Measurements from ENCODE around the gene C10orf143.

The C10orf143 gene

GRCh38 chr10:130110246-130111112 is at the start of gene C10orf143:
C10orf143 (minus strand) TSS chr10:130110830; CDS start chr10:130110772, 58 bp downstream.
- Histone ChIP-seq H3K4me1 (ENCODE audit: control insufficient read depth, insufficient read depth, low read length) (no peaks in the 10 kb centered on the region), H3K36me3 (ENCODE audit: control insufficient read depth in 2 of 2, insufficient read depth in 1 of 2, low read length in 2 of 2) (peaks cover 0 to 3% of the 10 kb centered on the region in 2 experiments; a peak in 1 of 3 replicates), H3K27ac (ENCODE audit: extremely low read depth, low read depth, low read length) (peak within 1 kb of the TSS; percentile 94), H3K9me3 (ENCODE audit: control insufficient read depth, insufficient read depth, low read depth, low read length) (no peaks in the 10 kb centered on the region), H3K4me3 (ENCODE audit: low read depth, low read length) (peak within 1 kb of the TSS; percentile 72)
- POLR2A ChIA-PET: interaction anchor here (0.6 to 3.1 kb wide), 18 partner anchors 10 to 160 kb away, joined by 3 to 127 read pairs (median 4); partner anchors contain the start of gene GLRX3
- CTCF ChIA-PET: interaction anchor here (0.6 to 2.2 kb wide), 27 partner anchors 9 to 900 kb away, joined by 3 to 14 read pairs (median 4); partner anchors contain the start of gene GLRX3
- TF ChIP-seq BCL11A (tag by site-specific recombination; IDR thresholded peaks at IDR 0.05; ENCODE audit: low read depth) (peak; percentile 87), PRDM2 (tag by site-specific recombination; IDR thresholded peaks at IDR 0.05; ENCODE audit: borderline replicate concordance) (no peak), HOXD13 (CRISPR knock-in tag; IDR thresholded peaks at IDR 0.05; ENCODE audit: borderline replicate concordance) (no peak), ZNF350 (tag by site-specific recombination; IDR thresholded peaks at IDR 0.05) (no peak), YY1 (tag by site-specific recombination; IDR thresholded peaks at IDR 0.05) (peak; percentile 72; the same call in 1 of the 2 replicates), ZNF548 (tag by site-specific recombination; IDR thresholded peaks at IDR 0.05) (no peak), SP7 (tag by site-specific recombination; IDR thresholded peaks at IDR 0.05) (peak; percentile 69), PATZ1 (tag by site-specific recombination; IDR thresholded peaks at IDR 0.05) (peak; percentile 61), ZNF600 (tag by site-specific recombination; IDR thresholded peaks at IDR 0.05) (peak; percentile 94), ZNF561 (tag by site-specific recombination; IDR thresholded peaks at IDR 0.05; ENCODE audit: borderline replicate concordance) (peak; percentile 98), KLF10 (tag by site-specific recombination; IDR thresholded peaks at IDR 0.05) (peak; percentile 95), ZNF132 (tag by site-specific recombination; IDR thresholded peaks at IDR 0.05; ENCODE audit: borderline replicate concordance) (no peak), RBAK (tag by site-specific recombination; IDR thresholded peaks at IDR 0.05) (no peak), PRDM4 (tag by site-specific recombination; IDR thresholded peaks at IDR 0.05) (peak; percentile 24; the same call in 1 of the 2 replicates), ELK4 (IDR thresholded peaks at IDR 0.05; ENCODE audit: borderline replicate concordance, low read depth, low read length) (peak; percentile 80), ZNF776 (tag by site-specific recombination; IDR thresholded peaks at IDR 0.05; ENCODE audit: borderline replicate concordance) (no peak), ZNF585B (tag by site-specific recombination; IDR thresholded peaks at IDR 0.05) (no peak), ZNF292 (tag by site-specific recombination; IDR thresholded peaks at IDR 0.05; ENCODE audit: borderline replicate concordance, low read depth) (no peak), GLI4 (tag by site-specific recombination; IDR thresholded peaks at IDR 0.05) (0 out of 2 replicates have a peak, but pooled peaks have one; percentile 76), ZNF202 (tag by site-specific recombination; IDR thresholded peaks at IDR 0.05; ENCODE audit: borderline replicate concordance) (no peak), ZNF214 (tag by site-specific recombination; IDR thresholded peaks at IDR 0.05; ENCODE audit: borderline replicate concordance) (no peak), YY2 (tag by site-specific recombination; IDR thresholded peaks at IDR 0.05) (no peak), ZNF404 (tag by site-specific recombination; IDR thresholded peaks at IDR 0.05) (no peak), ZFP37 (tag by site-specific recombination; IDR thresholded peaks at IDR 0.05) (no peak; the same call in 1 of the 2 replicates)

All from HEK293 (cell line).